ENCODE measurements around the gene MYO7A. TPM values are rescaled to one million over a fixed set of nuclear protein-coding genes. Genes with fewer than 3 reads are reported as not detected.

MYO7A gene
- total RNA-seq, 3 donors from 2014 or later (not counting 1 experiment from before 2014, with no cell fraction given): 0.20 to 1.1 (median 0.68) TPM

DNA sequence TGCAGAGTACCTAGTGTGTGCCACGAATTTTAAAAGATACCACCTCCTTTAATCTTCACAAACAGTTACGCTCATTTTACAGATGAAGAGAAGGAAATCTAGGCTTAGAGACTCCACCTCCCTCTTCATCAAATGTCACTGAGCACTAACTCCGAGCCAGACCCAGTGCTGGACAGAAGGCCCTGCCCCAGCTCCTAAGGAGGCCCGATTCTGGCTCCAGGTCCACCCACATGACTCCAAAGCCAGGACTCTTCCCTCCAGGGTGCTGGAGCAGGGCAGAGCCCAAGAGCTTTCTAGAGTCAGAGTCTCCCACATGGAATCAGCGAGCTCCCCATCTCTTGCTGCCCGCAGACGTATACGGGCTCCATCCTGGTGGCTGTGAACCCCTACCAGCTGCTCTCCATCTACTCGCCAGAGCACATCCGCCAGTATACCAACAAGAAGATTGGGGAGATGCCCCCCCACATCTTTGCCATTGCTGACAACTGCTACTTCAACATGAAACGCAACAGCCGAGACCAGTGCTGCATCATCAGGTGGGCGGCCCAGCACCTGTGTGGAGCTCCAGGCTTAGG is 27.6 kb downstream of the MYO7A start:
- no peaks in the 10 kb centered on the region for H3K9me3 ChIP-seq (ENCODE audit: control insufficient read depth, insufficient read depth, low read length)
- no peaks in the 10 kb centered on the region for H3K36me3 Mint-ChIP-seq
- DNase-seq: no peak
- H3K4me1 Mint-ChIP-seq: peaks cover 33 to 47% of the 10 kb centered on the region in 2 donors
- H3K4me3 Mint-ChIP-seq: peak overlapping the region; percentile 50
- no peak for TF ChIP-seq CTCF (IDR thresholded peaks at IDR 0.05)
- intact Hi-C loops (cut with micrococcal nuclease): no loop called here
- no peaks in the 10 kb centered on the region for H3K9me3 Mint-ChIP-seq
- H3K4me1 ChIP-seq (ENCODE audit: control insufficient read depth, insufficient read depth, low read length): peaks cover 47% of the 10 kb centered on the region
- H3K27ac ChIP-seq (ENCODE audit: low read length): no peak overlapping the region
- 94% methylated on average over 13 of the region's 13 CpGs for WGBS (ENCODE audit: insufficient coverage)
- no peak for ATAC-seq
- no peaks in the 10 kb centered on the region for H3K36me3 ChIP-seq (ENCODE audit: control insufficient read depth, insufficient read depth, low read length)
- peaks cover 17 to 19% of the 10 kb centered on the region in 2 donors for H3K27me3 Mint-ChIP-seq (ENCODE audit: low read depth in 2 of 2)
- H3K27me3 ChIP-seq (ENCODE audit: control insufficient read depth, insufficient read depth, low read length): peaks cover 4% of the 10 kb centered on the region
- H3K27ac Mint-ChIP-seq: no peak overlapping the region
- no peak overlapping the region for H3K4me3 ChIP-seq (ENCODE audit: low read length)

- H3K27me3 Mint-ChIP-seq (ENCODE audit: low read depth in 2 of 2): peaks cover 17 to 19% of the 10 kb centered on the region in 2 donors
- H3K4me1 Mint-ChIP-seq: peaks cover 33 to 45% of the 10 kb centered on the region in 2 donors
- H3K27ac Mint-ChIP-seq: no peak overlapping the region
- no peak overlapping the region for H3K27ac ChIP-seq (ENCODE audit: low read length)
- ATAC-seq (no peak), DNase-seq (no peak)
- 96% methylated on average over 26 of the region's 26 CpGs for WGBS (ENCODE audit: insufficient coverage)
- no peaks in the 10 kb centered on the region for H3K36me3 ChIP-seq (ENCODE audit: control insufficient read depth, insufficient read depth, low read length)
- intact Hi-C loops (cut with micrococcal nuclease): no loop called here
- H3K9me3 Mint-ChIP-seq: no peaks in the 10 kb centered on the region
- H3K4me3 Mint-ChIP-seq: no peak overlapping the region
- H3K9me3 ChIP-seq (ENCODE audit: control insufficient read depth, insufficient read depth, low read length): no peaks in the 10 kb centered on the region
- no peak for TF ChIP-seq CTCF (IDR thresholded peaks at IDR 0.05)
- H3K27me3 ChIP-seq (ENCODE audit: control insufficient read depth, insufficient read depth, low read length): peaks cover 4% of the 10 kb centered on the region
- H3K36me3 Mint-ChIP-seq: no peaks in the 10 kb centered on the region
- H3K4me3 ChIP-seq (ENCODE audit: low read length): no peak overlapping the region
- H3K4me1 ChIP-seq (ENCODE audit: control insufficient read depth, insufficient read depth, low read length): peaks cover 43% of the 10 kb centered on the region
These were observed 28.6 kb downstream of the MYO7A start for GRCh38 chr11:77156396-77157195.

DNA sequence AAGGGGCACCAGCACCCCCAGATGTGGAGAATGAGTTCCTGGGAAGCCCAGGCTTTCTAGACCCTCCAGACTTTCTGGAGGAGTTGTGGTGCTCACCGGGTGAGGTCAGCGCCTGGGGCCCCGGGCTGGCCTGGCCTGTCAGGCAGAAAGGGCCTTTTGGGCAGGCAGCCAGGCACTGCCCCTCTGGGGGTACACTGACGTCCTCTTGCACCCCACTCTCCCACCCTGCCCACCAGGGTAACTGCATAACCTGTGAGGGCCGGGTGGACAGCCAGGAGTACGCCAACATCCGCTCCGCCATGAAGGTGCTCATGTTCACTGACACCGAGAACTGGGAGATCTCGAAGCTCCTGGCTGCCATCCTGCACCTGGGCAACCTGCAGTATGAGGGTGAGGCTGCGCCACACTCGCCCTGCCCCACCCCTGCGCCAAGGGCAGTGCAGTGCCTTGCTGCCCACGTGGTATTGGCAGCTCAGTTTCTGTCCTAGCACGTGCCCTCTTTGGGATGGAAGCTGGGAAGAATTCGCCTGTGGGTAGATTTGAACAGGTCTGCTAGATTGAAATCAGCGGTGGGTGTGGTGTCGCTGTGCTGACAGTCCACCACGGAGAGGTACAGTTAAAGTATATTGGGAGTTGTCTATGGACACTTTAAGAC is 30.1 kb downstream of the MYO7A start:
- no peak for TF ChIP-seq CTCF (IDR thresholded peaks at IDR 0.05)
- ATAC-seq: no peak
- DNase-seq: no peak
- intact Hi-C loops (cut with micrococcal nuclease): no loop called here
- Histone ChIP-seq H3K4me1 (ENCODE audit: control insufficient read depth, insufficient read depth, low read length) (peaks cover 28% of the 10 kb centered on the region), H3K9me3 (ENCODE audit: control insufficient read depth, insufficient read depth, low read length) (no peaks in the 10 kb centered on the region), H3K4me3 (ENCODE audit: low read length) (no peak overlapping the region), H3K27me3 (ENCODE audit: control insufficient read depth, insufficient read depth, low read length) (peaks cover 3% of the 10 kb centered on the region), H3K27ac (ENCODE audit: low read length) (no peak overlapping the region), H3K36me3 (ENCODE audit: control insufficient read depth, insufficient read depth, low read length) (no peaks in the 10 kb centered on the region)
- Mint-ChIP-seq H3K27me3 (ENCODE audit: low read depth in 2 of 2) (peaks cover 8 to 13% of the 10 kb centered on the region in 2 donors), H3K9me3 (no peaks in the 10 kb centered on the region), H3K4me1 (peaks cover 18 to 29% of the 10 kb centered on the region in 2 donors), H3K36me3 (no peaks in the 10 kb centered on the region), H3K4me3 (no peak overlapping the region), H3K27ac (no peak overlapping the region)
- WGBS (ENCODE audit: insufficient coverage): 91% methylated on average over 19 of the region's 19 CpGs
